Activated T-helper 1 cell treated with anti-CD3 and anti-CD28 coated beads, Interleukin-2, amount 50 U/mL, for 16 hours (primary cell): ENCODE results near the gene AURKB.
"Not testable (repeated sequence)": the region's sequence is repeated elsewhere in the genome, so short reads cannot be mapped to it uniquely, and the experiment has no call there.

ENCODE experiments used
- DNase-seq, 2 donors: peaks; one replicate each; pipeline ENCODE4 v3.0.0-alpha.2; 2020; ENCODE audit warnings: low read depth in 1 of 2, low spot score in 1 of 2

The AURKB gene

GRCh38 chr17:8225813-8226535 is 15.6 kb upstream of the AURKB start:
- DNase-seq, result peak in 1 of 2 donors; percentile 52

GRCh38 chr17:8224891-8225812 is 14.8 kb upstream of the AURKB start:
- DNase-seq, result no peak

- peak in 1 of 2 donors; percentile 21 for DNase-seq
Observed at GRCh38 chr17:8223356-8224126, 13.2 kb upstream of the AURKB start.

GRCh38 chr17:8222630-8223355 is 12.4 kb upstream of the AURKB start:
- DNase-seq, result peak; percentile 78

- peak in 1 of 2 donors; percentile 55 for DNase-seq
Observed at GRCh38 chr17:8222380-8222629, 11.9 kb upstream of the AURKB start.

GRCh38 chr17:8221663-8222379 is 11.4 kb upstream of the AURKB start:
- DNase-seq, result peak; percentile 80 to 81

- DNase-seq, result peak; percentile 65 to 77
Observed at GRCh38 chr17:8220783-8221662, 10.6 kb upstream of the AURKB start.

GRCh38 chr17:8214000-8214399 is 3.6 kb upstream of the AURKB start:
- not testable (repeated sequence) for DNase-seq

- no peak for DNase-seq
Observed at GRCh38 chr17:8212312-8213180, 2.2 kb upstream of the AURKB start.

- DNase-seq, result no peak
Observed at GRCh38 chr17:8210761-8211458, 535 bp upstream of the AURKB start.

GRCh38 chr17:8206536-8206935 is 3.8 kb downstream of the AURKB start:
- no peak for DNase-seq

GRCh38 chr17:8204761-8205555 is 5.4 kb downstream of the AURKB start:
- DNase-seq, result no peak

GRCh38 chr17:8192070-8192815 is 18.1 kb downstream of the AURKB start:
- DNase-seq, result no peak

GRCh38 chr17:8190506-8190905 is 19.9 kb downstream of the AURKB start:
- DNase-seq, result no peak

GRCh38 chr17:8189711-8190477 is 20.5 kb downstream of the AURKB start, which contains the start of gene BORCS6:
TSS of gene BORCS6 (minus strand) at chr17:8190180. CDS start at chr17:8190140, 40 bp downstream.
- DNase-seq, result peak; percentile 80 to 90
